MCF 10A (cell line): ENCODE data around the gene UBL7. TPM values are rescaled to one million over a fixed set of nuclear protein-coding genes. Genes with fewer than 3 reads are reported as not detected.

ENCODE experiments used
- BruUV-seq: library from RNA; stranded (reverse); fragments of 400-500 nt; replicated peaks from 2 replicates; lab custom pipeline; 2021; lab: Mats Ljungman, UMichigan
- CTCF ChIA-PET: fragments of 300-600 bp; sonication (Branson Sonifier 250); formaldehyde crosslinking; extraction: SDS; loops from one replicate; lab custom pipeline; 2021; ENCODE audit warnings: antibody characterized with exemption, inconsistent platforms; lab: Yijun Ruan, JAX
- POLR2A ChIA-PET: fragments of 300-600, 350-650 bp; sonication (Branson Sonifier 250); formaldehyde crosslinking; extraction: SDS; loops from one replicate; lab custom pipeline; 2020; ENCODE audit warnings: antibody characterized with exemption, inconsistent platforms; lab: Yijun Ruan, JAX
- DNase-seq: peaks from one replicate; pipeline ENCODE4 v3.0.0-alpha.2; 2018; ENCODE audit not compliant: unreplicated experiment
- H3K27ac Mint-ChIP-seq: one replicate; pipeline ENCODE4 v1.8.0; 2022; ENCODE audit warnings: mild to moderate bottlenecking, low read depth, mixed read lengths; ENCODE audit not compliant: unreplicated experiment
- H3K27me3 Mint-ChIP-seq: one replicate; pipeline ENCODE4 v1.8.0; 2022; ENCODE audit warnings: mixed read lengths; ENCODE audit not compliant: insufficient read depth, unreplicated experiment
- H3K36me3 Mint-ChIP-seq: one replicate; pipeline ENCODE4 v1.8.0; 2022; ENCODE audit warnings: mild to moderate bottlenecking, moderate library complexity, mixed read lengths; ENCODE audit not compliant: insufficient read depth, unreplicated experiment
- H3K4me1 Mint-ChIP-seq: one replicate; pipeline ENCODE4 v1.8.0; 2022; ENCODE audit warnings: mixed read lengths; ENCODE audit not compliant: insufficient read depth, unreplicated experiment
- H3K4me3 Mint-ChIP-seq: one replicate; pipeline ENCODE4 v1.8.0; 2022; ENCODE audit warnings: mild to moderate bottlenecking, moderate library complexity, mixed read lengths; ENCODE audit not compliant: unreplicated experiment
- H3K9me3 Mint-ChIP-seq: one replicate; pipeline ENCODE4 v1.8.0; 2022; ENCODE audit warnings: mixed read lengths; ENCODE audit not compliant: unreplicated experiment
- CTCF ChIP-seq: fragments of 200-600 bp; IDR thresholded peaks from one replicate; pipeline ENCODE4 v1.8.0; 2022; ENCODE audit warnings: antibody characterized with exemption, mild to moderate bottlenecking; ENCODE audit not compliant: unreplicated experiment
- intact Hi-C: fragments of 100-400 bp; cut with micrococcal nuclease; formaldehyde crosslinking; loops from 2 replicates; pipeline ENCODE4 v1.14.1; 2022
- total RNA-seq: library from RNA; stranded (reverse); gene quantifications from 2 replicates; pipeline ENCODE4 v1.2.3, GENCODE V29; 2022

UBL7 gene
- total RNA-seq, 1 experiment from 2014 or later = 56.4 TPM

- Mint-ChIP-seq H3K4me3 (no peak overlapping the region), H3K4me1 (peaks cover 5% of the 10 kb centered on the region), H3K9me3 (no peaks in the 10 kb centered on the region), H3K27me3 (no peaks in the 10 kb centered on the region), H3K27ac (no peak overlapping the region), H3K36me3 (peaks cover 1% of the 10 kb centered on the region)
- CTCF ChIA-PET = no interaction called here
- no TSS peak for BruUV-seq
- intact Hi-C loops = no loop called here
- no peak for DNase-seq
- POLR2A ChIA-PET = no interaction called here
- TF ChIP-seq CTCF = no peak
Measured at GRCh38 chr15:74413350-74414080, 47.4 kb downstream of the UBL7 start.

- DNase-seq = no peak
- BruUV-seq = no TSS peak
- intact Hi-C loops = no loop called here
- ChIA-PET CTCF (no interaction called here), POLR2A (no interaction called here)
- H3K36me3 Mint-ChIP-seq = peaks cover 4% of the 10 kb centered on the region
- H3K27ac Mint-ChIP-seq = no peak overlapping the region
- H3K4me1 Mint-ChIP-seq = peaks cover 12% of the 10 kb centered on the region
- H3K9me3 Mint-ChIP-seq = no peaks in the 10 kb centered on the region
- H3K27me3 Mint-ChIP-seq = no peaks in the 10 kb centered on the region
- TF ChIP-seq CTCF = no peak
- H3K4me3 Mint-ChIP-seq = no peak overlapping the region
Measured at GRCh38 chr15:74412159-74412558, 48.8 kb downstream of the UBL7 start.

- ChIA-PET CTCF (no interaction called here), POLR2A (no interaction called here)
- BruUV-seq = no TSS peak
- Mint-ChIP-seq H3K4me1 (peaks cover 17% of the 10 kb centered on the region), H3K36me3 (peaks cover 4% of the 10 kb centered on the region), H3K9me3 (no peaks in the 10 kb centered on the region), H3K27me3 (no peaks in the 10 kb centered on the region), H3K27ac (no peak overlapping the region), H3K4me3 (no peak overlapping the region)
- intact Hi-C loops = no loop called here
- DNase-seq = no peak
- no peak for TF ChIP-seq CTCF
Measured at GRCh38 chr15:74411686-74412085, 49.3 kb downstream of the UBL7 start.

- DNase-seq = no peak
- intact Hi-C loops = no loop called here
- Mint-ChIP-seq H3K4me3 (no peak overlapping the region), H3K4me1 (peaks cover 17% of the 10 kb centered on the region), H3K27ac (no peak overlapping the region), H3K36me3 (peaks cover 4% of the 10 kb centered on the region), H3K9me3 (no peaks in the 10 kb centered on the region), H3K27me3 (no peaks in the 10 kb centered on the region)
- ChIA-PET CTCF (interaction anchor here (0.6 to 1.0 kb wide), 2 partner anchors 17 to 62 kb away, joined by 3 read pairs; no protein-coding TSS in a partner anchor), POLR2A (no interaction called here)
- TF ChIP-seq CTCF = no peak
- BruUV-seq = no TSS peak
Measured at GRCh38 chr15:74410502-74410901, 50.5 kb downstream of the UBL7 start.
